CD4-positive, alpha-beta T cell (primary cell): ENCODE data around the gene ARHGEF4. TPM values are rescaled to one million over a fixed set of nuclear protein-coding genes. Genes with fewer than 3 reads are reported as not detected.

ENCODE experiments used
- ATAC-seq: fragments of 200-7000 bp; cut with Tn5 transposase; one replicate; pipeline ENCODE4 v1.10.0; 2022; ENCODE audit warnings: mild to moderate bottlenecking; ENCODE audit not compliant: poor library complexity
- CTCF ChIA-PET: fragments of 350-600 bp; sonication (Branson Sonifier 250); formaldehyde crosslinking; loops from one replicate; lab custom pipeline; 2021; ENCODE audit warnings: antibody characterized with exemption, inconsistent platforms; lab: Charles Lee
- POLR2A ChIA-PET: fragments of 350-600 bp; sonication (Branson Sonifier 250); formaldehyde crosslinking; loops from one replicate; lab custom pipeline; 2021; ENCODE audit warnings: antibody characterized with exemption, inconsistent platforms; lab: Charles Lee
- DNase-seq, 14 experiments: peaks; one replicate each; pipeline ENCODE4 v3.0.0-alpha.2; 2013 to 2020; ENCODE audit warnings: mixed read lengths in 2 of 14
- H3K27ac ChIP-seq, 2 donors: one replicate each; pipeline versions ENCODE4 v1.5.1 to v1.7.0; 2013; ENCODE audit warnings: low read length in 2 of 2, low read depth in 1 of 2, mild to moderate bottlenecking in 1 of 2
- H3K27me3 ChIP-seq, 2 experiments: 1 replicate in 1 of 2; 2 replicates in 1 of 2; pipeline versions ENCODE4 v1.6.1 to v1.7.0; 2013; ENCODE audit warnings: low read length in 2 of 2, control low read depth in 1 of 2, mild to moderate bottlenecking in 1 of 2, moderate library complexity in 1 of 2; ENCODE audit not compliant: insufficient read depth in 2 of 2, control insufficient read depth in 1 of 2
- H3K36me3 ChIP-seq: one replicate; pipeline ENCODE4 v1.6.1; 2013; ENCODE audit warnings: low read length, control low read depth; ENCODE audit not compliant: insufficient read depth
- H3K4me1 ChIP-seq: one replicate; pipeline ENCODE4 v1.6.1; 2013; ENCODE audit warnings: low read length, control low read depth; ENCODE audit not compliant: insufficient read depth
- H3K4me3 ChIP-seq: one replicate; pipeline ENCODE4 v1.5.1; 2013; ENCODE audit warnings: mild to moderate bottlenecking, low read length, moderate library complexity
- H3K9me3 ChIP-seq, 2 experiments: 1 replicate in 1 of 2; 2 replicates in 1 of 2; pipeline versions ENCODE4 v1.6.1 to v1.7.0; 2013; ENCODE audit warnings: low read length in 2 of 2, mild to moderate bottlenecking in 2 of 2, control low read depth in 1 of 2, moderate library complexity in 1 of 2; ENCODE audit not compliant: control insufficient read depth in 1 of 2, insufficient read depth in 1 of 2
- H3K27ac Mint-ChIP-seq: one replicate; pipeline ENCODE4 v1.8.0; 2020; ENCODE audit warnings: mixed read lengths
- H3K27me3 Mint-ChIP-seq: one replicate; pipeline ENCODE4 v1.8.0; 2021; ENCODE audit warnings: mixed read lengths
- H3K36me3 Mint-ChIP-seq: one replicate; pipeline ENCODE4 v1.8.0; 2021; ENCODE audit warnings: low read depth, mixed read lengths
- H3K4me1 Mint-ChIP-seq: one replicate; pipeline ENCODE4 v1.8.0; 2021; ENCODE audit warnings: low read depth, mixed read lengths
- H3K4me3 Mint-ChIP-seq: one replicate; pipeline ENCODE4 v1.8.0; 2020; ENCODE audit warnings: mild to moderate bottlenecking, mixed read lengths
- H3K9me3 Mint-ChIP-seq: one replicate; pipeline ENCODE4 v1.8.0; 2020; ENCODE audit warnings: mixed read lengths
- intact Hi-C, 2 experiments: fragments of 100-400 bp; cut with DNase I in 1 of 2; cut with micrococcal nuclease in 1 of 2; formaldehyde crosslinking; loops; one replicate each; pipeline versions ENCODE4 v1.15.1 to v1.9.0; 2023 to 2025; cut with DNase I, micrococcal nuclease
- total RNA-seq, 174 experiments: library from RNA in 2 of 174; stranded (reverse) in 2 of 174; gene quantifications; one replicate each; pipeline ENCODE4 v1.2.3 and lab custom pipeline; 2021 to 2026
- TF ChIP-seq, protein P1 (sequence below): fragments of 200-600 bp; IDR thresholded peaks from one replicate; pipeline ENCODE4 v1.8.0; 2022; ENCODE audit warnings: antibody characterized with exemption, mild to moderate bottlenecking

The ARHGEF4 gene
- total RNA-seq, 2 experiments from 2014 or later = 3.6 to 4.1 TPM

DNA sequence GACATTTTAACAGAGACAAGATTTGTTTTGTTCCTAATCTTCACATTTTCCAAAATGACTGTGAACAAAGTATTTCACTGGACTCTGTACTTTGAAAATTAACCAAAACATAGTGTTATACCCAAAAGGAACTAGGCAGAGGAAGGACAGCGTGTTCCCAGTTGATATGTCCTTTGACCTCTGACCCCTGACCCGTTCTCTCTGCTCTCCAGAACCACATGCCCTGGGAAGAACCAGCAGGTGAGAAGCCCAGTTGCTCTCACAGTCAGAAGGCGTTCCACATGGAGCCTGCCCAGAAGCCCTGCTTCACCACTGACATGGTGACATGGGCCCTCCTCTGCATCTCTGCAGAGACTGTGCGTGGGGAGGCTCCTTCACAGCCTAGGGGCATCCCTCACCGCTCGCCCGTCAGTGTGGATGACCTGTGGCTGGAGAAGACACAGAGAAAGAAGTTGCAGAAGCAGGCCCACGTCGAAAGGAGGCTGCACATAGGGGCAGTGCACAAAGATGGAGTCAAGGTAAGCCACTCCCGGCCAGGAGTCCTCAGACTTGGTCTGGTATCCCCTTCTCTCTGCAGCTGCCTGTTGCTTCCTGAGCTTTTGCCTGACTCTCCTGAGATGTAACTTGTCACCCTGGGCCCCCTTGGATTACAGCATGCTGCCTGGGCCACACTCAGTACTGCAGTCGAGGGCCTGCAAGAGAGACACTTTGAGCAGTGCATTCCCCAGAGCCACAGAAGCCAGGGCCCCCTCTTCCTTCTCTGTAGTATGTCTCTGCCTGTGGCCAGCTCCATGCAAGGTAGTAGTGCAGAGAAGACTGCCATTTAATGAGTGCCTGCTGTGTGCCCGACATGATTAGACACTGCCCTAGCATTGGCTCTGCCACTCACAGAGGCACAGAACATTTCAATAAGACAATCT lies 94.3 kb downstream of the ARHGEF4 start:
- no peak for ATAC-seq
- H3K27me3 Mint-ChIP-seq = peaks cover 43% of the 10 kb centered on the region

GRCh38 chr2:130933501-130933900 lies 96.8 kb downstream of the ARHGEF4 start:
- peaks cover 0 to 4% of the 10 kb centered on the region in 2 experiments for H3K9me3 ChIP-seq
- no peak overlapping the region for H3K27ac Mint-ChIP-seq
- TF ChIP-seq, protein P1, sequence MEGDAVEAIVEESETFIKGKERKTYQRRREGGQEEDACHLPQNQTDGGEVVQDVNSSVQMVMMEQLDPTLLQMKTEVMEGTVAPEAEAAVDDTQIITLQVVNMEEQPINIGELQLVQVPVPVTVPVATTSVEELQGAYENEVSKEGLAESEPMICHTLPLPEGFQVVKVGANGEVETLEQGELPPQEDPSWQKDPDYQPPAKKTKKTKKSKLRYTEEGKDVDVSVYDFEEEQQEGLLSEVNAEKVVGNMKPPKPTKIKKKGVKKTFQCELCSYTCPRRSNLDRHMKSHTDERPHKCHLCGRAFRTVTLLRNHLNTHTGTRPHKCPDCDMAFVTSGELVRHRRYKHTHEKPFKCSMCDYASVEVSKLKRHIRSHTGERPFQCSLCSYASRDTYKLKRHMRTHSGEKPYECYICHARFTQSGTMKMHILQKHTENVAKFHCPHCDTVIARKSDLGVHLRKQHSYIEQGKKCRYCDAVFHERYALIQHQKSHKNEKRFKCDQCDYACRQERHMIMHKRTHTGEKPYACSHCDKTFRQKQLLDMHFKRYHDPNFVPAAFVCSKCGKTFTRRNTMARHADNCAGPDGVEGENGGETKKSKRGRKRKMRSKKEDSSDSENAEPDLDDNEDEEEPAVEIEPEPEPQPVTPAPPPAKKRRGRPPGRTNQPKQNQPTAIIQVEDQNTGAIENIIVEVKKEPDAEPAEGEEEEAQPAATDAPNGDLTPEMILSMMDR = no peak
- no peak for DNase-seq
- intact Hi-C loops = no loop called here
- peaks cover 25% of the 10 kb centered on the region for H3K27me3 Mint-ChIP-seq
- H3K4me1 Mint-ChIP-seq = no peaks in the 10 kb centered on the region
- H3K9me3 Mint-ChIP-seq = peaks cover 7% of the 10 kb centered on the region
- H3K36me3 Mint-ChIP-seq = no peaks in the 10 kb centered on the region
- H3K4me3 ChIP-seq = no peak overlapping the region
- no peak overlapping the region for H3K27ac ChIP-seq
- POLR2A ChIA-PET = no interaction called here
- no peaks in the 10 kb centered on the region for H3K4me1 ChIP-seq
- no peak overlapping the region for H3K4me3 Mint-ChIP-seq
- CTCF ChIA-PET = no interaction called here
- ATAC-seq = no peak
- H3K36me3 ChIP-seq = no peaks in the 10 kb centered on the region
- H3K27me3 ChIP-seq = peaks cover 0 to 6% of the 10 kb centered on the region in 2 experiments

More for the DNA sequence above, 94.3 kb downstream of the ARHGEF4 start:
- Mint-ChIP-seq H3K27ac (no peak overlapping the region), H3K9me3 (peaks cover 8% of the 10 kb centered on the region), H3K36me3 (no peaks in the 10 kb centered on the region), H3K4me3 (no peak overlapping the region), H3K4me1 (no peaks in the 10 kb centered on the region)
- Histone ChIP-seq H3K9me3 (no peaks in the 10 kb centered on the region), H3K27ac (no peak overlapping the region), H3K27me3 (peaks cover 3 to 6% of the 10 kb centered on the region in 2 experiments), H3K4me1 (no peaks in the 10 kb centered on the region), H3K36me3 (no peaks in the 10 kb centered on the region), H3K4me3 (no peak overlapping the region)
- intact Hi-C loops = no loop called here
- DNase-seq = no peak
- ChIA-PET POLR2A (no interaction called here), CTCF (no interaction called here)
- TF ChIP-seq, protein P1 = no peak

- no peaks in the 10 kb centered on the region for H3K4me1 ChIP-seq
- no peaks in the 10 kb centered on the region for H3K36me3 ChIP-seq
- ChIA-PET CTCF (no interaction called here), POLR2A (no interaction called here)
- DNase-seq (no peak), ATAC-seq (no peak)
- peaks cover 0 to 4% of the 10 kb centered on the region in 2 experiments for H3K9me3 ChIP-seq
- Mint-ChIP-seq H3K4me3 (no peak overlapping the region), H3K9me3 (peaks cover 8% of the 10 kb centered on the region), H3K4me1 (no peaks in the 10 kb centered on the region), H3K36me3 (no peaks in the 10 kb centered on the region), H3K27ac (no peak overlapping the region), H3K27me3 (peaks cover 25% of the 10 kb centered on the region)
- TF ChIP-seq, protein P1 = no peak
- no peak overlapping the region for H3K27ac ChIP-seq
- intact Hi-C loops = no loop called here
- no peaks in the 10 kb centered on the region for H3K27me3 ChIP-seq
- H3K4me3 ChIP-seq = no peak overlapping the region
Measured at GRCh38 chr2:130936451-130936850, 99.7 kb downstream of the ARHGEF4 start.
